ENCODE measurements around the gene TMEM59L. TPM values are rescaled to one million over a fixed set of nuclear protein-coding genes. Genes with fewer than 3 reads are reported as not detected.

TMEM59L gene
- total RNA-seq, 4 donors from 2014 or later = 3.1 to 12.6 (median 4.2) TPM; not detected in 1

DNA sequence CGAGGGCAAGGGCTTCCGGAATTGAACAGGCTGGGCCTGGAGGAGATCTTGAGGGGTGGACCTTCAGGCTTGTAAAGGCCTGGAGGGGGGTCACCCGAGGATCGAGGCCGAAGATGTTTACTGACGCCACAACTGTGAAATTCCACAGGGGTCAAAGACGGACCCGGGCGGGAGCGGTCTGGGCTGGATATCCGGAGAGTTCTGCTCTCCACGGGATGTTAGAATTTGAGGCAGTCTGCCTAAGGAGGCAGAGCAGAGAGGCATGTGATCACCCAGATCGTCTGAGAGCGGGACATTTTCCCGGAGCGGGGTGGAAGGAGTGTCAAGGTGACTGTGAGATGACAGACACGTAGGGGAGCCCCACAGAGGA, 37.3 kb downstream of the TMEM59L start:
- H3K36me3 ChIP-seq = no peaks in the 10 kb centered on the region
- H3K9me3 ChIP-seq = no peaks in the 10 kb centered on the region
- peak overlapping the region; percentile 61 to 95 (median 93) for H3K27ac ChIP-seq
- TF ChIP-seq, protein P1, sequence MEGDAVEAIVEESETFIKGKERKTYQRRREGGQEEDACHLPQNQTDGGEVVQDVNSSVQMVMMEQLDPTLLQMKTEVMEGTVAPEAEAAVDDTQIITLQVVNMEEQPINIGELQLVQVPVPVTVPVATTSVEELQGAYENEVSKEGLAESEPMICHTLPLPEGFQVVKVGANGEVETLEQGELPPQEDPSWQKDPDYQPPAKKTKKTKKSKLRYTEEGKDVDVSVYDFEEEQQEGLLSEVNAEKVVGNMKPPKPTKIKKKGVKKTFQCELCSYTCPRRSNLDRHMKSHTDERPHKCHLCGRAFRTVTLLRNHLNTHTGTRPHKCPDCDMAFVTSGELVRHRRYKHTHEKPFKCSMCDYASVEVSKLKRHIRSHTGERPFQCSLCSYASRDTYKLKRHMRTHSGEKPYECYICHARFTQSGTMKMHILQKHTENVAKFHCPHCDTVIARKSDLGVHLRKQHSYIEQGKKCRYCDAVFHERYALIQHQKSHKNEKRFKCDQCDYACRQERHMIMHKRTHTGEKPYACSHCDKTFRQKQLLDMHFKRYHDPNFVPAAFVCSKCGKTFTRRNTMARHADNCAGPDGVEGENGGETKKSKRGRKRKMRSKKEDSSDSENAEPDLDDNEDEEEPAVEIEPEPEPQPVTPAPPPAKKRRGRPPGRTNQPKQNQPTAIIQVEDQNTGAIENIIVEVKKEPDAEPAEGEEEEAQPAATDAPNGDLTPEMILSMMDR (IDR thresholded peaks at IDR 0.05) = no peak
- TF ChIP-seq POLR2A (IDR thresholded peaks at IDR 0.05) = no peak
- TF ChIP-seq EP300 (IDR thresholded peaks at IDR 0.05) = no peak
- peaks cover 0 to 75% (median 50%) of the 10 kb centered on the region in 4 donors for H3K4me1 ChIP-seq
- peak overlapping the region in 3 of 4 donors; percentile 4 to 40 (median 22) for H3K4me3 ChIP-seq
- H3K27me3 ChIP-seq = no peaks in the 10 kb centered on the region
- 3 to 10% methylated on average over 16 to 17 of the region's 17 CpGs for WGBS, 2 donors
- peak; percentile 54 to 58 for DNase-seq (ENCODE audit: low spot score in 2 of 2)

DNA sequence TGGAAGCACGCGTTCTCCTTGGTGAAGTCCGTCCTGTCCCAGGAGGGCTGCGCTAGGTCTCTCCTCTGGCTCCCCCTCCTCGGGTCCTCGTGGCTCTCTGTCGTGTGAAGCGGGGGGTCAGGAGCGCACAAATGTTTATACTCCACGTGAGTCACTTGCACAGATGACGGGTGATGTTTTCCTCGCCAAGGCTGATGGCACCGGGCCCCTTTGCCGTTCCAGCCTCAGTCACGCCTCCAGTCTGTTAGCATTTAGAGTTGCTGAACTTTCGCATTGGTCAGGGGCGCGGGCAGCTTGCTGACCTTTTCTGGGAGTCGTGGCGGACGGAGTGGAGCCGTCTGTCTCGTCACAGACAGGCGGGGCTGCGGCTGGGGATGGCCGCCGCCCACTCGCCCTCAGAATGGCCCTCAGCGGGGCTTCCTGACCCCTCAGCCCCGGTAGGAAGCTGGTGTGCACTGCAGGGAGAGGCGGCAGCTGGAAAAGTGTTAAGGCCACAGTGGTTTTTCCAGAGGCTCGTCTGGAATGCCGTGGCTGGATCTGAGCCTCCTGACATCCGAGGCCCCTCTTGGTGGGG, 37.9 kb downstream of the TMEM59L start:
- peak in 1 of 2 donors; percentile 20 for TF ChIP-seq POLR2A (IDR thresholded peaks at IDR 0.05)
- TF ChIP-seq, protein P1 (IDR thresholded peaks at IDR 0.05) = no peak
- peak; percentile 57 to 89 for TF ChIP-seq EP300 (IDR thresholded peaks at IDR 0.05)
- H3K27me3 ChIP-seq = no peaks in the 10 kb centered on the region
- WGBS, 2 donors = 15 to 31% methylated on average over 25 to 30 of the region's 34 CpGs
- H3K4me1 ChIP-seq = peaks cover 0 to 70% (median 47%) of the 10 kb centered on the region in 4 donors
- H3K27ac ChIP-seq = peak overlapping the region; percentile 61 to 95 (median 93)
- peak; percentile 72 to 81 for DNase-seq (ENCODE audit: low spot score in 2 of 2)
- H3K36me3 ChIP-seq = no peaks in the 10 kb centered on the region
- H3K9me3 ChIP-seq = no peaks in the 10 kb centered on the region
- H3K4me3 ChIP-seq = peak overlapping the region in 2 of 4 donors; percentile 22 to 40

DNA sequence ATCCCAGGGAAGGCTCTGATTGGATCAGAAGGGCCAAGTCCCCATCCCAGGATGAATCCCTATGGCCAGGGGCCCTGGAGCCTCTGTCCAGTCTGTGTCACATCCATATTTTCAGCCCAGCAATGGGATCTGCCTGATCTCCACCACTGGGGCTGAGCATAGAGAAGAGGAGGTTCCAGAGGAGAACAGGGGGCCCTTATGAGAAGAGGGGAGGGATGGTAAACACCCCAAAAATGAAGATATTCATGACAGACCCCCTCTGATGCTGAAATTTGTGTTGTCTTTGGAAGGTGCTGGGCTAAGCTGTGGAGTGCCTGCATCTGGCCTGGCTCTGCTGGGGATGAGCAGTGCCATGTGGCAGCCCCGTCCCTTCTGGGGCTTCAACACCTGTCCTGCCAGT, 38.6 kb downstream of the TMEM59L start:
- WGBS, 2 donors = 89 to 100% methylated on average over 1 of the region's 1 CpG
- Histone ChIP-seq H3K4me1 (peaks cover 0 to 69% (median 45%) of the 10 kb centered on the region in 4 donors), H3K36me3 (no peaks in the 10 kb centered on the region), H3K27ac (peak overlapping the region; percentile 61 to 95 (median 93)), H3K27me3 (no peaks in the 10 kb centered on the region), H3K4me3 (no peak overlapping the region), H3K9me3 (no peaks in the 10 kb centered on the region)
- DNase-seq (ENCODE audit: low spot score in 2 of 2) = no peak
- no peak for TF ChIP-seq POLR2A (IDR thresholded peaks at IDR 0.05)
- TF ChIP-seq, protein P1 (IDR thresholded peaks at IDR 0.05) = no peak
- no peak for TF ChIP-seq EP300 (IDR thresholded peaks at IDR 0.05)

DNA sequence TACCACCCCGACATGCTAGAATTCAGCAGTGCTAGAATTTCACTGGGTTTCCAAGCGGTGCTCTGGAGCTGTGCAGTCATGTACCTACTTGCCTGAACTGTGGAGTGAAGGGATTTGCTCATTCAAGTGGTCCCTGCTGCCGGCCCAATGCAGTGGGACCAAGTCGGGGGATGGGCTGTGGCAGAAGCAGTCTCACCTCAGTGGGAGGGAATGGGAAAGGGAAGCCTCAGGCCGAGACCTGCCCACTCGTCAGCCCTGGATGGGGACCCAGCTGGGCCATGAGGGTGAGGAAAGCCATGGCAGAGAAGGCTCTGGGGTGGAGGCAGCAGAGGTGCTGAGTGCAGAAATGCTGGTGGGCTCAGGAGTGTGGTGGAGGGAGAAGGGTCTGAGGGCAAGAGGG, 39.1 kb downstream of the TMEM59L start:
- no peak overlapping the region for H3K4me3 ChIP-seq
- WGBS, 2 donors = 87% methylated on average over 6 of the region's 6 CpGs
- peak overlapping the region; percentile 61 to 95 (median 93) for H3K27ac ChIP-seq

DNA sequence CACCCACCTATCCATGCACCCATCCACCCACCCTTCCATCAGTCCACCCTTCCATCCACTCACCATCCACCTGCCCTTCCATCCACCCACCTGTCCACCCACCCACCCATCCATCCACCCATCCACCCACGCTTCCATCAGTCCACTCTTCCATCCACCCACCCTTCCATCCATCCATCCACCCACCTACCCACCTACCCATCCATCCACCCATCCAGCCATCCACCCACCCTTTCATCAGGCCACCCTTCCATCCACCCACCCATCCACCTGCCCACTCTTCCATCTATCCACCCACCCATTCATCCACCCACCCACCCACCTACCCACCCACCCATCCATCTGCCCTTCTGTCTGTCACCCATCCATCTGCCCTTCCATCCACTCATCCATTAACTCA, 41.2 kb downstream of the TMEM59L start:
- TF ChIP-seq POLR2A (IDR thresholded peaks at IDR 0.05) = no peak
- TF ChIP-seq, protein P1 (IDR thresholded peaks at IDR 0.05) = no peak
- no peak for TF ChIP-seq EP300 (IDR thresholded peaks at IDR 0.05)
- no peak overlapping the region for H3K27ac ChIP-seq
- no peaks in the 10 kb centered on the region for H3K36me3 ChIP-seq
- WGBS, 2 donors = 95 to 100% methylated on average over 1 of the region's 1 CpG
- no peaks in the 10 kb centered on the region for H3K9me3 ChIP-seq
- peaks cover 0 to 69% (median 54%) of the 10 kb centered on the region in 4 donors for H3K4me1 ChIP-seq
- H3K27me3 ChIP-seq = no peaks in the 10 kb centered on the region
- no peak for DNase-seq (ENCODE audit: low spot score in 2 of 2)
- no peak overlapping the region for H3K4me3 ChIP-seq

More for the DNA sequence above, 39.1 kb downstream of the TMEM59L start:
- peaks cover 0 to 69% (median 47%) of the 10 kb centered on the region in 4 donors for H3K4me1 ChIP-seq
- no peaks in the 10 kb centered on the region for H3K36me3 ChIP-seq
- no peaks in the 10 kb centered on the region for H3K27me3 ChIP-seq
- DNase-seq (ENCODE audit: low spot score in 2 of 2) = no peak
- no peaks in the 10 kb centered on the region for H3K9me3 ChIP-seq
- TF ChIP-seq, protein P1 (IDR thresholded peaks at IDR 0.05) = no peak
- no peak for TF ChIP-seq POLR2A (IDR thresholded peaks at IDR 0.05)
- TF ChIP-seq EP300 (IDR thresholded peaks at IDR 0.05) = no peak

Measured in tibial nerve (tissue), 4 donors.